ENCODE data around the gene ADRA2A. TPM values are rescaled to one million over a fixed set of nuclear protein-coding genes. Genes with fewer than 3 reads are reported as not detected.
A peak's percentile ranks its signal among the peaks of the same experiment; 100 is the strongest.

ADRA2A gene
- total RNA-seq, 2 donors from 2014 or later, result 11.2 to 24.3 TPM

DNA sequence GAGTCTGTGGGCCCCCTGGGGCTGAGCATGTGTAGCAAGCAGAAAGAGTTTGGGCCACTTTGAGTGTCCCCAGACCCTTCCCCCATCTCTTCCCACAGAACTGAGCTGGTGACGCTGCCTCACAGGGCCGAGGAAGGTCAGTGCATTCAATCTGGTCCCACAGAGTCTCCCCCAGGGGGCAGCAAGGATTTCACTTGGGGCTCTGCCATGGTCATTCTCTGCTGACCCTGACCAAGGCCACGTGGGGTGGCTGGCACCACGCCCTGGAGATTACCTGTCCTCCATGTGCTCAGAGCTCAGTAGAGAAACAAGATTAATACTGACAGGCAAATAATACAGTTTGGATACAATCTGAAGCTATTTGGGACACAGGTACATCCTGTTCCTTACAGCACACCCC lies 30.2 kb downstream of the ADRA2A start:
- intact Hi-C loops (cut with DNase I, micrococcal nuclease), result no loop called here
- no peak for ATAC-seq
- no peak for DNase-seq

GRCh38 chr10:111107846-111108245 lies 31.0 kb downstream of the ADRA2A start:
- DNase-seq (no peak), ATAC-seq (no peak)
- intact Hi-C loops (cut with DNase I, micrococcal nuclease), result no loop called here

GRCh38 chr10:111108441-111108840 lies 31.6 kb downstream of the ADRA2A start:
- intact Hi-C loops (cut with DNase I, micrococcal nuclease), result no loop called here
- no peak for ATAC-seq
- no peak for DNase-seq

GRCh38 chr10:111109501-111110242 lies 32.8 kb downstream of the ADRA2A start:
- intact Hi-C loops (cut with DNase I, micrococcal nuclease), result no loop called here
- ATAC-seq (peak; percentile 87), DNase-seq (no peak)

- intact Hi-C loops (cut with DNase I, micrococcal nuclease), result no loop called here
- ATAC-seq (no peak), DNase-seq (no peak)
These were observed 33.9 kb downstream of the ADRA2A start for GRCh38 chr10:111110771-111111170.

DNA sequence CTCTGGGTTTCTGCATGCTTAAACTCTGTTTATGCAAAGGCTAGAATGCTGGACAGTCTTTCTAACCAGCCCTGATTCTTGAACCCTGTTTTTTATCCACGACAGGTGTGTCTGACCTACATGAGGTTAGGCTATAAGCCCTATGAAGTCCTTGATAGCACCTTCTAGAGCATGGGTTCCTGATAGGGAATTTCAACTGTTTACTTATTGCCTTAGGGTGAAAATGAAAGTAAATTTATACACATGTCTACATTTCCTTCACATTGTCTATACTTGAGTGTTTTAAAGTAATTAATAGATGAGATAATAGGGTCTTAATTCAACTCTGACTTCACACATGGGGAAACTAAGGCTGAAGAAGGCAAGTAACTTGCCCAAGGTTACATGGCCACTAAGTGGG lies 35.5 kb downstream of the ADRA2A start:
- DNase-seq, result no peak
- peak; percentile 36 for ATAC-seq
- intact Hi-C loops (cut with DNase I, micrococcal nuclease), result no loop called here

- ATAC-seq (no peak), DNase-seq (no peak)
- intact Hi-C loops (cut with DNase I, micrococcal nuclease), result no loop called here
These were observed 36.6 kb downstream of the ADRA2A start for GRCh38 chr10:111113238-111113960.

DNA sequence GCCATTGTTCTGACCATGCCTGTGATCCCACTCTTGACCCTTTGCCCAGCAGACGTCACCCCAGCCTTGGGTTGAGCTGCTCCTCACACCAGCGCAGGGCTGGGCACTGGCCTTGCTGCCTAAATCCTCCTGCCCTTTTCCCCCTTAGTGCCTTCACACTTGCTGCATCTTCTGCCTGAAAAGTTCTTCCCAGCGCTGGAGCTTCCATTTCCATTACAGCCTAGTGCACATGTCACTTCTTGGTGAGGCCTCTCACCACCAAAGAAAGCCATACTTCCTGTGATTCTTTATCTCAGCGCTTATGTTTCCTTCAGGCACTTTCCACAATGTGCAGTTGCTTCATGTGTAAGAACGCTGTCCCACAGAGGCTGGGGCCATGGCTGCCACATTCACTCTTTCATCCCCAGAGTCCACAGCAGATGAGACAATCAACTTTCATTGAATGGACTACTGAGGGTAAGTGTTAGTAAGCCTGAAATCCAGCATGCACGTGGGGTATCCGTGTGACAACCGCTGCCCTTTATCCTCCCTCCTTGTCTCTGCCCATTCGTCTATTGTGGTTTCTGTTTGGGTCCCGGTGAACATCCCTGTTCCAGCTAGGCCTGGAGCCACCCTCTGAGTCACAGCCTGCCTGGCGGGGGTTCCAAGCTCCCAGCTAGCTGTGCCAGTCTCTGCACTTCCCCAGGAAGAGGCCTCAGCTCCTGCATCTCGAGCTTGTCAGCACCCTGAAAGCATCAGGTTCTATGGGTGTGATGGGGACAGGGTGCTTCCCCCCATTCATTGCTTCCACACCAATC lies 37.3 kb downstream of the ADRA2A start:
- DNase-seq, result no peak
- intact Hi-C loops (cut with DNase I, micrococcal nuclease), result no loop called here
- no peak for ATAC-seq

DNA sequence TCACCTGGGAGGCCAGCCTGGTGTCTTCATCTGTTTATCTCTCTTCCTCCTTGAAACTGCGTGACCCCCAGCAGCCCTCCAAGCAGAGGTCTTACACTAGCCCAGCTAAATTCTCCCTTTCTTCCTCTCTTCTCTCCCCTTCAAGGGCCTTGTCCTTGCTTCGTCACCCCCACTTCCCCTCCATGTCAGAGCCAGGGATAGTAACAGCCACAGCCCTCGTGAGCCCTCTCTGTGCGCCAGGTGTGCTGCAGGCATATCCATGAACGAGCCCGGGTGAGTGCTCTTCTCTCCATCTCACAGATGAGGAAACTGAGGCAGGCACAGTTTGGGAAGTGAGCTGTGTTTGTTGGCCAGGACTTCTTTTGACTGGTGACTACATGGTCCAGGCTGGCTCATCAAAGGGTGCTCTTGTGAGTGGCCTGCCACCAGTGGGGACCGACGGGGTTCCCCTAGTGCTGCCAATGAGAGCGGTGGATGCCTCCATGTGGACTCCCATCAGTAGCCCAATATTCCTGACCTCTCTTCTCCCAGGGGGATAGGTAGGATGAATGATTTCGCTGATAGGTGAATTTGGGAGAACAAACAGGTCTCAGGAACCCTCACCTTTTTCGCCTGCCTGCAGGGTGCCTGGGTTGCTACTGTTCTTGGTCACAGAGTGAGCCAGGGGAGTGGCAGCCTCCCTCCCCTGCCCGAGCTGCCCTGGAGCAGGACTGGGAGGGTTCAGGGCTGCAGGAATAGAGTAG lies 38.1 kb downstream of the ADRA2A start:
- intact Hi-C loops (cut with DNase I, micrococcal nuclease), result no loop called here
- ATAC-seq (no peak), DNase-seq (no peak)

GRCh38 chr10:111116211-111116610 lies 39.4 kb downstream of the ADRA2A start:
- intact Hi-C loops (cut with DNase I, micrococcal nuclease), result no loop called here
- no peak for ATAC-seq

DNA sequence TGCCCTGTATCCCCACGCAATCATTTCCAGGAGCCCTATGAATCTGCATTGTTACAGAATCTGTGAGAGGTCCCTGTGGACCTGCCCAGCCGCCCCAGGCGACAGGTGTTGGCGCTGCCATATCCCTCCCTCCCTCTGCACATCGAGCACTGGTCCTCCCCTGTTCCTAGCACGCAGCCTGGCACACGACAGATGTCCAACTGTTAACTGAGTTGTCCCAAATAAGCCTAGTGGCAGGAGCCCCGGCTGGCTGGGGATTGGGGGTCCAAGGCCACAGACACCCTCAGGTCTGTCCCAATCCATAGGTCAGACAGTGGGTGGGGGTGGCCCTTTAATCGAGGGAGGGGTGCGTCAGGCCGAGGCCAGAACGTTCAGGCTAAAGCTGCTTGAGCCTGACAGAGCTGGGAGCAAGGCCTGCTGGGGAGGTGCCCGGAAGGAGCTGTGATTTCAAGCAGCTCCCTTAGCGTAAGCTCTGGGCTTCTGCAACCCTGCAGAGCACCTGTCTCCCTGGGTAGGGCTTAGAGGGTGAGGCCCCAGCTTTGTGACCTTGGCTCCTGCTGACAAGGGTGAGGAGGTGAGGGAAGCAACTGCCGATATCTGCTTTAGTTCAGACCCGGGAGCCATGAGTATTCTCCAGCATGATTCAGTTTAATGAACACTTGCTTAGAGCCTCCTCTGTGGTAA lies 40.1 kb downstream of the ADRA2A start:
- DNase-seq, result peak; percentile 49 to 50
- ATAC-seq, result peak; percentile 96
- intact Hi-C loops (cut with DNase I, micrococcal nuclease), result no loop called here

More at GRCh38 chr10:111116211-111116610, 39.4 kb downstream of the ADRA2A start:
- DNase-seq, result no peak

- ATAC-seq (no peak), DNase-seq (no peak)
- intact Hi-C loops (cut with DNase I, micrococcal nuclease), result no loop called here
These were observed 40.9 kb downstream of the ADRA2A start for GRCh38 chr10:111117528-111118277.

DNA sequence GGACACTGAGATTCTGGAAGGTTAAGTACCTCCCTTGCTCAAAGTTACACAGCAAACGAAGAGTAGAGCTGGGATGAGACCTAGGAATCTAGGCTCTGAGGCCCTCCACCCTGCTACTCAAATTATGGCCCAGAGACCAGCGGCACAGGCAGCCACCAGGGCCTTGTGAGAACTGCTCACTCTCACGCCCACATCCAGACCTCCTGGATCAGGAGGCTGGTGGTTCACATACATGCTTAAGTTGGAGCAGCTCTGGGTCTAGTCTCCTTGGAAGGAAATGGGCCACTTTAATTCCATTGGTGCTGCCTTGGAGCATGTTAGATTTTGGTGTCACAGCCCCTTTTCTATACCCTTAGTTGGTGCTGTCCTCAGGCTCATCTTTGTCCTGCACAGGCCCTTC lies 41.9 kb downstream of the ADRA2A start:
- intact Hi-C loops (cut with DNase I, micrococcal nuclease), result no loop called here
- DNase-seq (no peak), ATAC-seq (no peak)

- DNase-seq (no peak), ATAC-seq (no peak)
- intact Hi-C loops (cut with DNase I, micrococcal nuclease), result no loop called here
These were observed 42.8 kb downstream of the ADRA2A start for GRCh38 chr10:111119637-111120036.

- DNase-seq (no peak), ATAC-seq (no peak)
- intact Hi-C loops (cut with DNase I, micrococcal nuclease), result no loop called here
These were observed 45.3 kb downstream of the ADRA2A start for GRCh38 chr10:111122127-111122526.

DNA sequence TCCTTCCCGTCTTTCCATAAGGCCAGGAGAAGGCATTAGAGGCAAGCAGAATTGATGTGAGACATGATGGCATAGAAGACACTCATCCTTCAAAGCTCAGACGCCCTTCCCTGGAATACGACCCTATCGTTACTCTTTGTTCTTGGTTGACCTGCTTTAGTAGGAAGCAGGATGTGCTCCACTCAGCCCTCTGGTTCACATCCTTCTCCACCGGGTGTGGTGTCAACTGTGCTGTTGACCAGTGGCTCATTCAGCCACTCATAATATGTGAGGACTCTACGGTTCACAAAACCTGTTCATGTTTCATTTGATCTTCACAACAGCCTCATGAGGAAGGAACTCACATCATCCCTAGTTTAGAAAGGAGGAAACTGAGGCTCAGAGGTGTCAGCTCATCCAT lies 47.1 kb downstream of the ADRA2A start:
- intact Hi-C loops (cut with DNase I, micrococcal nuclease), result no loop called here

DNA sequence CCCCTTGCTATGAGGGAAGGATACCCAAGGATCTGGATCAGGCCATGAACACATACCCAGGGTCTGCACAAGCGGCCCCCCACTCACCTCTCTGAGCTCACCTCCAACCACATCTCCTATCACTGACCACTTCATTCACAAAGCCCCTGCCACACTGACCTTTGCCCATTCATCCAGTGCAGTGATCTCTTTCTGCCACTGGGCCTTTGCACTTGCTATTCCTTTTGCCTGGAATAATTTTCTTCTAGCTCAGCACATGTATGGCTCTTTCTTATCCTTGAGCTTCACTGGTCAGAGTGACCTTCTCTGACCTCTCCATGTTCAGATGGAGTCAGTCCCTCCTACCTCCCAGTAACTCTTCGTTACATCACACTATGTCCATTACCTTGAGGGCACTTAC lies 48.3 kb downstream of the ADRA2A start:
- ATAC-seq (no peak), DNase-seq (no peak)
- intact Hi-C loops (cut with DNase I, micrococcal nuclease), result no loop called here

More for the DNA sequence above, 47.1 kb downstream of the ADRA2A start:
- no peak for DNase-seq
- ATAC-seq, result peak; percentile 63

DNA sequence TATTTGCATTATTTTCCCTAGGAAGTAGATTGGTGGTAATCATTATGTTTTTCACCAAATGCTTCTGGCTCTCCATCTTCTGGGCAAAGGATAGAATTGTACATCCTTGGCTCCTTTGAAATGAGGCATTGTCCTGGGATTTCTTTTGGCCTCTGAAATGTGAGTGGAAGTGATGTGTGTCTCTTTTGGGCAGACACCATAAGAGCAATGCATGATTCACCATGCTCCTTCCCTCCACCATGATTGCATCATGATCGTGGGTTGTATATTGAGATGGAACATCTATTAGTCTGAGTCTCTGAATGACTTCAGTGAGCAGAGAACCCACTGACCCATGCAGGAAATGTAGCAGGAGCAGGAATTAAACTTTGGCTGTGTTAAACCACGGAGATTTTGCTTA lies 49.2 kb downstream of the ADRA2A start:
- no peak for ATAC-seq
- intact Hi-C loops (cut with DNase I, micrococcal nuclease), result no loop called here
- DNase-seq, result no peak
